ENCODE measurements around the gene TMEM120B.
A peak's percentile ranks its signal among the peaks of the same experiment; 100 is the strongest.
"Not testable (repeated sequence)": the region's sequence is repeated elsewhere in the genome, so short reads cannot be mapped to it uniquely, and the experiment has no call there.

The TMEM120B gene

GRCh38 chr12:121712461-121713256, at the start of gene TMEM120B:
TSS of gene TMEM120B (plus strand) at chr12:121712752. CDS start at chr12:121712896, 144 bp downstream.
- peak within 1 kb of the TSS; percentile 93 for H3K4me3 ChIP-seq (ENCODE audit: low read depth, low read length)
- DNase-seq (ENCODE audit: low read depth, low spot score): no peak
- TF ChIP-seq CTCF (IDR thresholded peaks at IDR 0.05; ENCODE audit: insufficient read depth, low read length, missing control alignments): no peak
- POLR2A ChIA-PET: interaction anchor here (0.6 to 0.8 kb wide), 4 partner anchors 10 to 82 kb away, joined by 3 to 4 read pairs (median 3); no protein-coding TSS in a partner anchor
- CTCF ChIA-PET: interaction anchor here (1.0 to 7.2 kb wide), 11 partner anchors 11 to 82 kb away, joined by 3 to 70 read pairs (median 4); partner anchors contain the start of gene RHOF

- no peak overlapping the region for H3K4me3 ChIP-seq (ENCODE audit: low read depth, low read length)
- DNase-seq (ENCODE audit: low read depth, low spot score): no peak
- ChIA-PET POLR2A (no interaction called here), CTCF (no interaction called here)
- TF ChIP-seq CTCF (IDR thresholded peaks at IDR 0.05; ENCODE audit: insufficient read depth, low read length, missing control alignments): no peak
Observed at GRCh38 chr12:121663610-121663929, 49.0 kb upstream of the TMEM120B start.

- CTCF ChIA-PET: interaction anchor here (0.6 to 9.4 kb wide), 4 partner anchors 10 to 533 kb away, joined by 3 to 287 read pairs (median 59); no protein-coding TSS in a partner anchor
- H3K4me3 ChIP-seq (ENCODE audit: low read depth, low read length); DNase-seq (ENCODE audit: low read depth, low spot score): not testable (repeated sequence)
- POLR2A ChIA-PET: interaction anchor here (0.6 kb wide), 1 partner anchor 31 kb away, joined by 4 read pairs; no protein-coding TSS in a partner anchor
Observed at GRCh38 chr12:121666829-121667228, 45.7 kb upstream of the TMEM120B start.

- POLR2A ChIA-PET: interaction anchor here (0.9 kb wide), 1 partner anchor 117 kb away, joined by 9 read pairs; no protein-coding TSS in a partner anchor
- H3K4me3 ChIP-seq (ENCODE audit: low read depth, low read length): no peak overlapping the region
- CTCF ChIA-PET: interaction anchor here (0.6 to 9.4 kb wide), 28 partner anchors 9 to 334 kb away, joined by 3 to 287 read pairs (median 5); partner anchors contain the start of genes ORAI1 and RHOF
- TF ChIP-seq CTCF (IDR thresholded peaks at IDR 0.05; ENCODE audit: insufficient read depth, low read length, missing control alignments): peak; percentile 61
- DNase-seq (ENCODE audit: low read depth, low spot score): no peak
Observed at GRCh38 chr12:121668750-121669520, 43.6 kb upstream of the TMEM120B start.

GRCh38 chr12:121669521-121669900, 43.0 kb upstream of the TMEM120B start, which contains the start of gene MORN3:
TSS of gene MORN3 (minus strand) at chr12:121669654. CDS start at chr12:121669483, 171 bp downstream.
- DNase-seq (ENCODE audit: low read depth, low spot score): no peak
- ChIA-PET POLR2A (no interaction called here), CTCF (interaction anchor here (0.7 to 9.4 kb wide), 16 partner anchors 9 to 171 kb away, joined by 3 to 287 read pairs (median 8); partner anchors contain the start of gene ORAI1)
- no peak within 1 kb of the TSS for H3K4me3 ChIP-seq (ENCODE audit: low read depth, low read length)
- TF ChIP-seq CTCF (IDR thresholded peaks at IDR 0.05; ENCODE audit: insufficient read depth, low read length, missing control alignments): no peak

- no peak for TF ChIP-seq CTCF (IDR thresholded peaks at IDR 0.05; ENCODE audit: insufficient read depth, low read length, missing control alignments)
- CTCF ChIA-PET: interaction anchor here (1.3 to 9.4 kb wide), 4 partner anchors 9 to 175 kb away, joined by 3 to 287 read pairs (median 90); no protein-coding TSS in a partner anchor
- no peak for DNase-seq (ENCODE audit: low read depth, low spot score)
- no peak overlapping the region for H3K4me3 ChIP-seq (ENCODE audit: low read depth, low read length)
- POLR2A ChIA-PET: interaction anchor here (0.5 kb wide), 1 partner anchor 194 kb away, joined by 3 read pairs; no protein-coding TSS in a partner anchor
Observed at GRCh38 chr12:121673013-121673511, 39.5 kb upstream of the TMEM120B start.

Measured in AG04449 (cell line).